HG02623 (cell line): ENCODE data around the gene LENG9.
A peak's percentile ranks its signal among the peaks of the same experiment; 100 is the strongest.
"Not testable (repeated sequence)": the region's sequence is repeated elsewhere in the genome, so short reads cannot be mapped to it uniquely, and the experiment has no call there.

ENCODE experiments used
- ATAC-seq: cut with Tn5 transposase; IDR thresholded peaks from one replicate; pipeline ENCODE4 v1.9.1; 2021; ENCODE audit warnings: moderate library complexity; ENCODE audit not compliant: unreplicated experiment

The LENG9 gene

GRCh38 chr19:54459282-54460229, 4.0 kb downstream of the LENG9 start:
- ATAC-seq: no peak

GRCh38 chr19:54458648-54459281, 4.8 kb downstream of the LENG9 start:
- no peak for ATAC-seq

- ATAC-seq: no peak
These were observed 5.6 kb downstream of the LENG9 start for GRCh38 chr19:54457773-54458647.

GRCh38 chr19:54456423-54457373, 6.9 kb downstream of the LENG9 start:
- no peak for ATAC-seq

GRCh38 chr19:54455786-54456422, 7.7 kb downstream of the LENG9 start:
- ATAC-seq: no peak

GRCh38 chr19:54454781-54455675, 8.6 kb downstream of the LENG9 start:
- no peak for ATAC-seq

- no peak for ATAC-seq
These were observed 9.4 kb downstream of the LENG9 start for GRCh38 chr19:54453921-54454780.

GRCh38 chr19:54452626-54453025, 11.0 kb downstream of the LENG9 start:
- ATAC-seq: no peak

- ATAC-seq: no peak
These were observed 11.6 kb downstream of the LENG9 start for GRCh38 chr19:54451997-54452396.

GRCh38 chr19:54451331-54451871, 12.2 kb downstream of the LENG9 start:
- no peak for ATAC-seq

GRCh38 chr19:54449701-54450069, 13.9 kb downstream of the LENG9 start:
- no peak for ATAC-seq

- peak; percentile 88 for ATAC-seq
These were observed 14.5 kb downstream of the LENG9 start, which contains the start of gene LENG8 for GRCh38 chr19:54448774-54449700. TSS of gene LENG8 (plus strand) at chr19:54449199. CDS start at chr19:54451345, 2,146 bp downstream.

- no peak for ATAC-seq
These were observed 15.4 kb downstream of the LENG9 start for GRCh38 chr19:54448040-54448773.

GRCh38 chr19:54446349-54446748, 17.2 kb downstream of the LENG9 start:
- ATAC-seq: not testable (repeated sequence)

- no peak for ATAC-seq
These were observed 18.8 kb downstream of the LENG9 start for GRCh38 chr19:54444737-54445136.

GRCh38 chr19:54440641-54441040, 22.9 kb downstream of the LENG9 start:
- no peak for ATAC-seq
